Activated CD4-positive, CD25-positive, alpha-beta regulatory T cell treated with anti-CD3 and anti-CD28 coated beads, Interleukin-2, amount 50 U/mL, for 24 hours (primary cell): ENCODE measurements around the gene GPC6.
"Not testable (repeated sequence)": the region's sequence is repeated elsewhere in the genome, so short reads cannot be mapped to it uniquely, and the experiment has no call there.

Experiments
- ATAC-seq, 2 donors: fragments of 150-1000 bp; cut with Tn5 transposase; one replicate each; pipeline ENCODE4 v1.10.0; 2021; ENCODE audit warnings: mild to moderate bottlenecking in 1 of 2, moderate library complexity in 1 of 2

Gene GPC6

GRCh38 chr13:94270556-94270955 lies 1043.9 kb downstream of the GPC6 start:
- no peak for ATAC-seq

DNA sequence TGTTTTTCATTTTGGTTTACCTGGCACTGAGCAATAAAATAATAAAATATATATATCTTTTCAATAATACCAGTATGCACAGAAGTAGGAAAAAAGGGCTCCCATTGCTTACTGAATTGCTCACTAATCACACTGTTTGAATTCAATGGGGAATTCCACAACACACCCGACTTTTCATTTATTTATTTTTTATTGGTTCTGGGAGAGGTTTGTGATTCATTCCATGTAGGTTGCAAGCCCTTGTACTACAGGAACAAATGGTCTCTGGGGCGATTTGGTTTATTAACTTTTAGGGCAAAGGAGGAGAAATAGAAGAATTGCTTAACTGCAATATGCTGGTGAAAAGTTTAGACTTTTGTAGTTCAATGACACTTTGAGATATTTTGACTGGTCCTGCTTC lies 1045.4 kb downstream of the GPC6 start:
- ATAC-seq: no peak

DNA sequence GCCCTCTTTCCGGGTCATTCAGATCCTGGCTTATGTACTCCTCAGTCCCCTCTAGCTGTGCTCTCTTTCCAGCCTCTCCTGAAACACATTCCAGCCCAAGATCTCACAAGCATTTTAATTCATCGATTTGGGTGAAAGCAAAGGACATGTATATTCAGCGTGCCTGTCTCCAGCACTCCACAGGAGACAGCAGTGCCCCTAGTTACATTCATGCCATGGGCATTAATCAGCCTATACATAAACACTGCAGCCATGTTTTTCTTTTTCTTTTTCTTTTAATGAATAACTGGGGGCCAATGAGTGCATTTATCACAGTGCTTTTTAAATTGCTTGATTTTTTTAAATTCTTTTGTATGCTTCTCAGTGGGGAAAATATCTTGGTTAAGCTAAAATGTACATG lies 1053.7 kb downstream of the GPC6 start:
- no peak for ATAC-seq

- no peak for ATAC-seq
Measured at GRCh38 chr13:94280845-94281244, 1054.2 kb downstream of the GPC6 start.

DNA sequence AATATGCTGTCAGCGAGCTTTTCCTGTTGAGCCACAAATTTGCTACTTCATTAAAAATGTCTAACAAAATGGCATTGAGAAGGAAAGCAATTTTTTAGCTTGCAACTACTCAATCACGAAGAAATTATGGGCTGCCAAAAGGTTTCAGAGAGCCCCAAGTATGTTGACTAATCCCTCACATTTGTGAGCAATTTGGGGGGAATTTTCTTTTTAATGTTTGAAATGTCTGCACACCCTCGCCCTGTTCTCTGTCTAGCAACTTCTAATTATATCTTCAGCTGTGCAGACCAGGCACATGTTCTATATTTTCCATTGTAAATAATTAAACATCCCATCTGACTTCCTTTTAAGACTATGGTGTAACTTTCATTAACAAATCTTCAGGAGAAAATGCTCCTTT lies 1060.0 kb downstream of the GPC6 start:
- ATAC-seq: no peak

GRCh38 chr13:94291631-94292322 lies 1065.2 kb downstream of the GPC6 start:
- ATAC-seq: no peak

DNA sequence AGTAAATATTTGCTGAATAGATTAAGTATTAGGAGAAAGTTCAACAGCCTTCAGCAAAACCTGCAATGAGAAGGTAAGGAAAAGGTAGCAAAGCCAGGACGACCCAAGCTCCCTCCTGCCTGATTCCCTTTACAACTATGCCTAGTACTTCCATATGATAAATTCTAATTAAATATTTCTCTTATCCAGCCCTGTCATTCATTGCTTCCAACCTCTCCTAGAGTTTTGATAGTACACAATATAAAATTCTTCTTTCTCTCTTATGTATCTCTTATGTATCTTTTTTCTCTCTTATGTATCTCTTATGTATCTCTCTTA lies 1065.7 kb downstream of the GPC6 start:
- ATAC-seq: no peak

DNA sequence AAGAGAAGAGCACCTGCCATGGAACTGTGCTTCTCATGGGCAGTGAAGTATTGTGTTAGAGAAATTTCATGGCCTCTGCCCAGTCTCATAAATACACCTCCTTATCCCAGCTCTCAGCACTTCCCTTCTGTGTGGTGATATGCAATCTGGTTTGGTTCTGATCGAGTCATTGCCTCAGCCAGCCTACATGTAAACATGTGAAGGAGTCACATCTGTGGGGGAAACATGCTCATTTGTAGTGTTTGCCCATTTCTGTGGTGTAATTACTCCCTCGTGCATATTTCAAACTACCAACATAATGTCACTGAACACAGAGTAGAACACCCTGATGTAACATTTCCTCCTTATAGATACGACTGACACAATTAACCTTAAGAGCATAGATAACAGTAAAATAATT lies 1069.9 kb downstream of the GPC6 start:
- no peak for ATAC-seq

DNA sequence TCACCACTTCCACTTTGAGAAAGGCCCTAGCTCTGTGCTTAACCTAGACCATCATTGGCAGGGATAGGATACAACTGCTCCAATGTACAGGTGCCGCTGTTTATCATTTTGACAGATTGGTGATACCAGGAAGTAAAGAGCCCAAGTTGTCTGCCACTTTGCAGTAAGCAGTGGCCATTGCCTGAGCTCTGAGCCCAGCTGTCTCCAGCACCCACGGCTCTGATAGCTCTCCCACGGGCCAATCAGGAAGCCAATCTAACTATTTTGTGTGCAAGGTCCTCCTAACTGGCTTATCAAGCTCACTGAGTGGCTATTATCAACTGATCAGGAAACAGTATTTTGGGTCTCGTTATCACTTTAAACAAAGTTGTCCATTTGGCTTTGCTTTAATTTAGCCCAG lies 1071.7 kb downstream of the GPC6 start:
- ATAC-seq: no peak

DNA sequence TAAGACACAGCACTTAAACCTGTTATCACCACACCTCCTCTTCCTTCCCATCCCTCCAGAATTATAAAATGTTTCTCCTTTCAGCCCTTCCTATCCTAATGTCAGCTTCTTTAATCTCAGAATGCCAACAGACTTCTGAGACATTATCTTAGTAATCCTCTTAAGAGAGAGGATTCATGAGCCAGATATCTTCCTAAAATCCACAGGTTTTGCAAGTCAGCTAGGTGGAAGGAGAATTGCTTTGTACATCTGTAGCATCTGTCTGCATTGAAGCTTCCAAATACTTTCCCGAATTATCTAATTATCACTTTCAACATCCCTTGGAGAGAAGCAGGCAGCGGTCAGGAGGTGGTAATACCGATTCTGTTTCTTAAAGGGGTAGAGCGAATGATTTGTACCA lies 1073.8 kb downstream of the GPC6 start:
- ATAC-seq: no peak

DNA sequence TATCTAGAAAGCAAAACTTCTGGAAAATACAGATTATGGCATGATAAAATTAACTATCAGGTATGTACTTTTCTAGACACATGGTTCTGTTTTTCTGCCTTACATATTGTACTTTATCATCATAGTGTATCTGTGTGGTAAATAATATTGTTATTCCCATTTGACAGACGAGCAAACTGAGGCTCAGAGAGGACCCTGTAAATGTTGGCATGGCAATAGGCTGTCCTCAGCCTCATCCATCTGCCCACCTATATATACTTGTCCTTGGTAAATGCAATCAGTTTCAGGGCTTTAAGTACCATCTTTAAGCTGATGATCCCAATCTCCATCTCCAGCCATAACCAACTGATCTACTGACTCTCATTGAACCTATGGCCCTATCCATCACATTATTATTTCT lies 1074.9 kb downstream of the GPC6 start:
- ATAC-seq: no peak

GRCh38 chr13:94302847-94303565 lies 1076.4 kb downstream of the GPC6 start:
- not testable (repeated sequence) for ATAC-seq

DNA sequence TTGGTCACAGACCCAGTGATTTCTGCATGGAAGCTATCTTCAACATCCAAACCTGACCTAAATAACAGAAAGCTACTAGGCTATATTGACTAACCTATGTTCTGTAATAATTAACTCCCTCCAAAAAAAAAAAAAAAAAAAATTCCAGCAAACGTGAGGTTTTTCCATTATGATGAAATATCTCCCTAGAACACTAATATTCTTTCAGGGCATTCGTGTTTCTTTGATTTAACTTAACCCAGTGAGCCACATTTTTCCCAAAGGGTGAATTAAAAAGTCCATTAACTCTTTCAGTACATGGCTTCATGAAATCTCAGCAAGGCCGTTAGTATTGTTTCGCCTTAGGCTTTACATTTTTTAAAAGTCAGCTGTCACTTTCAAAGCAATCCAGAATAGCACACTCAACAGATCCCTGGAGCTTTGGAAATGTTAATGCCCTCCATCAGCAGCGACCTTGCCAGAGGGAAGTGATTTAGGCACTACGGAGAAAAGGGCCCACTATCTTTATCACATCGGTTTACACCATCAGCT lies 1077.1 kb downstream of the GPC6 start:
- no peak for ATAC-seq

DNA sequence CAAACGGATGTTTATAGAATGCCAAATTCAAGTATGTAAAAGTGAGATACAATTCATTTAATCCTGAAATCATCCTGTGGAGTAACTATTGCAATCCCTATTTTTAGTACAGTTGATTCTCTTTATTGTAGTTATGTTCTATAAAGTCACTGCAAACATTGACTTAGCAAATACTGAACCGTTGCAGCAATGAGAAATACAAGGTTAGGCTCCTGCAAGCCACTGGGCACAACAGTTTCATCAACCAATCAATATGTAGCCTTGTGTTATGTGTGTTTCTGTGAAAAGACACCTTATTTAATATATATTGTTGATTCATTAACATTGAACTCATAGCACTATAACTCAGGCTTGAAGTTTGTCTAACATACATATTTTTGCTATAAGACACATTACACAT lies 1078.4 kb downstream of the GPC6 start:
- no peak for ATAC-seq

DNA sequence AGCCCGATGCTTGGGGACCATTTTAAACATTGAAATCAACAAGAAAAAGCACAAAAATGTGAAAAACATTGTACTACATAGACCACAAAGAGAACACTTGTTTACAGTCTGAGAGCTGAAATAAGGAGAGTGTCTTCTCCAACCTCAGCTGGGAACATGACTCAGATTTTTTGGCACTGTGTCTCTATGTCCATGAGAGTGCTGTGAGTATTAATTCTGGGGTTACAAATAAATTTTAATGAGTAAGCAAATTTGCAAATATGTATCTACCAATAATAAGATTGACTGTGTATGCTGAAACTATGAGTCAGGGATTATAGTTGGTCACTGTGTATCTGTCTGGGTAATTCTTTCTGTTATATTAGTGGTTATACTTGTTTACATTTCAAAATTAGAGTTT lies 1078.9 kb downstream of the GPC6 start:
- peak; percentile 13 to 59 for ATAC-seq

- ATAC-seq: no peak
Measured at GRCh38 chr13:94305934-94306333, 1079.3 kb downstream of the GPC6 start.

GRCh38 chr13:94308832-94309231 lies 1082.2 kb downstream of the GPC6 start:
- ATAC-seq: no peak

- ATAC-seq: no peak
Measured at GRCh38 chr13:94309576-94309975, 1083.0 kb downstream of the GPC6 start.

GRCh38 chr13:94309997-94310855 lies 1083.6 kb downstream of the GPC6 start:
- no peak for ATAC-seq

- no peak for ATAC-seq
Measured at GRCh38 chr13:94311893-94312292, 1085.3 kb downstream of the GPC6 start.

DNA sequence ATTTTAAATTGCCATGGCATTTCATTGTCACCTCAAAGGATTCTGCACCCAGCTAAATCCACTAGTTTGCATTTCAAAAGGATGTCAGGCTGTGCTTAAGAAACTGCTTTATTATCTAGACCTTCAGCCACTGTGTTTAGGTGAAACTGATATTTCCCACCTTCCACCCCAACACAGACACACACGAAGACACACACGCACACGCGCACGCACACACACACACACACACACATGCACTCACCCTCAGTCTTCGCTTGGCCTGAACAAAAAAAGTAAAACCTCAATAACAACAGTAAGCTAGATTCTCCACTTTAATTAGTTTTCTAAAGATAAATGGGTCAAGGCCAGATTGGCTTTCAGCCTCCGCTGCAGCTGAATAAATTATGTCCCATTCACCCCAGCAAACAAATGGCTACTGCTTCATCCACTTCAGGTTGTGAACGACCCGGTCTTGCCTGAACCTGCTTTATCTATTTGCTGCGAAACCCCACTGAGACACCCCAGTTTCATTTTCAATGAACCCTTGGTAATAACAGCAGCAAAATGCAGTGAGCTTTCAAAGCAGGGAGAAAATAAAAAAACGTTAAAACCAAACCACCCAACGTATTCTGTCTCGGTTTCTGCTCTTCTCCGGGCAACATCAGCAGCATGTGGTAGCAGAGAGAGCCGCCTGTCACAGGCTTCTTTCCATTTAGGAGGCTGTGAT lies 1086.1 kb downstream of the GPC6 start:
- peak; percentile 41 to 44 for ATAC-seq

DNA sequence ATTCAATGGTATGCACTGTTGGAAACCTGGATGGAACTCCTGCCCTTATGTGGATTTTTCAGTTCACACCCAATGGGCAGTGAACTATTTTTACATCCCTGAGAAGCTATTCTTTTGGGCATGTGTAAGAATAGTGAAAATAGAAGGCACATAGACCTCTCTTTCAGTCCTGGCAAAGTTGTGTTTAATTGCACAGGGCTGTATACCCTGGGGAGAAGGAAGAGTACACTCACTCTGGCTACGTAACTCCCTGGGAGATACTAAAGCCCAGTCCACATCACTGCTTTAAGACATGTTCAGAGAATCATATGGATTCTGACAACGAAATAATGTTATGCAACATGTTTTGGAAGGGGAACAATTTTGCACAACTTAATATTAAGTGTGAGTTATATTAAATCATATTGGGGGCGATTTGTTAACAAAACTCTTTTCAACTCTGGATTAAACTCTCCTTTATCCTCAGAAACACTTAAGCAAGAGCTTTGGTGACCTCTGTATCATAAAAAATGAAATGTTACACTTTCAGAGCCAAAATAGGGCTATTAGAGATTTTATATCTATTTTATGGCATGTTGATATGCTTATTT lies 1086.8 kb downstream of the GPC6 start:
- ATAC-seq: no peak

DNA sequence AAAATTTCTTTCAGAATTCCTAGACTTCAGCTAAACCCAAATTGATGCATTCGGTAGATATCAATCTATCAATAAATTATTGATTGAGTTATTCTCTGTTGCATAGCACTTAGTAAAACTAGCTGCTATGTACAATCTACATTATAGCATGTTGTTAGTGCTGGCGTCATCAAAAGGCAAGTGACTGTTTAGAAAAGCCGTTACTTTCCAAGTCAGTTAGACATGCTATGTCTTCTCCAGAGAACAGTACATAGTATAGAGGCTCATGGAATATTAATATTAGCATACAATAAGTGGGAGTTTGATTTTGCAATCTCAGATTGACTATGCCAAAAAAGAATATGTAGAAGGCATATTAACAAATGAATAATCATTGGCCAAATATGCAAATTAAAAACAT lies 1087.3 kb downstream of the GPC6 start:
- ATAC-seq: no peak
